Hepatocyte (in vitro differentiated cells): ENCODE measurements around the gene ATP2B1.

Experiments
- CTCF ChIP-seq: fragments of 200-600 bp; sonication (generic); IDR thresholded peaks from 2 replicates; pipeline ENCODE4 v1.5.1; 2016; ENCODE audit warnings: antibody characterized with exemption, mild to moderate bottlenecking; ENCODE audit not compliant: poor library complexity
- EZH2 ChIP-seq: fragments of 200-600 bp; sonication (generic); IDR thresholded peaks from 2 replicates; pipeline ENCODE4 v1.6.1; 2016; ENCODE audit warnings: antibody characterized with exemption, mild to moderate bottlenecking, borderline replicate concordance
- EZH2phosphoT487 ChIP-seq: fragments of 200-600 bp; sonication (generic); IDR thresholded peaks from one replicate; pipeline ENCODE4 v1.6.1; 2018; ENCODE audit warnings: antibody characterized with exemption, mild to moderate bottlenecking, low read depth, moderate library complexity; ENCODE audit not compliant: unreplicated experiment, severe bottlenecking

- no peak for TF ChIP-seq CTCF
- TF ChIP-seq EZH2phosphoT487: no peak
- no peak for TF ChIP-seq EZH2
Observed at GRCh38 chr12:89622115-89622514, 86.5 kb downstream of the ATP2B1 start.
